Activated T-cell treated with anti-CD3 and anti-CD28 coated beads, Interleukin-2, amount 50 U/mL, for 72 hours (primary cell): ENCODE data around the gene OSBP. TPM values are rescaled to one million over a fixed set of nuclear protein-coding genes. Genes with fewer than 3 reads are reported as not detected.

Experiments
- ATAC-seq, 2 donors: fragments of 150-1000 bp; cut with Tn5 transposase; replicated peaks in 1 of 2; 2 replicates each; pipeline ENCODE4 v1.10.0; 2021; ENCODE audit warnings: moderate library complexity in 2 of 2, mild to moderate bottlenecking in 1 of 2
- DNase-seq, 2 donors: peaks; one replicate each; pipeline ENCODE4 v3.0.0; 2021 to 2022; ENCODE audit warnings: mixed read lengths in 1 of 2
- H3K27ac Mint-ChIP-seq: one replicate; pipeline ENCODE4 v1.8.0; 2022; ENCODE audit warnings: mild to moderate bottlenecking, moderate library complexity, mixed read lengths
- H3K27me3 Mint-ChIP-seq: one replicate; pipeline ENCODE4 v1.8.0; 2022; ENCODE audit warnings: low read depth, mixed read lengths
- H3K36me3 Mint-ChIP-seq, 2 donors: one replicate each; pipeline ENCODE4 v1.8.0; 2022; ENCODE audit warnings: mixed read lengths in 2 of 2, mild to moderate bottlenecking in 1 of 2; ENCODE audit not compliant: insufficient read depth in 2 of 2
- H3K4me1 Mint-ChIP-seq: one replicate; pipeline ENCODE4 v1.8.0; 2022; ENCODE audit warnings: low read depth, mixed read lengths
- H3K4me3 Mint-ChIP-seq, 2 donors: one replicate each; pipeline ENCODE4 v1.8.0; 2022; ENCODE audit warnings: mild to moderate bottlenecking in 2 of 2, mixed read lengths in 2 of 2, moderate library complexity in 2 of 2
- H3K9me3 Mint-ChIP-seq, 2 donors: one replicate each; pipeline ENCODE4 v1.8.0; 2022; ENCODE audit warnings: mixed read lengths in 2 of 2
- total RNA-seq, 2 donors: library from RNA; stranded (reverse); gene quantifications; one replicate each; pipeline ENCODE4 v1.2.3, GENCODE V29; 2022

The OSBP gene
- total RNA-seq, 2 donors from 2014 or later = 61.9 to 67.4 TPM

DNA sequence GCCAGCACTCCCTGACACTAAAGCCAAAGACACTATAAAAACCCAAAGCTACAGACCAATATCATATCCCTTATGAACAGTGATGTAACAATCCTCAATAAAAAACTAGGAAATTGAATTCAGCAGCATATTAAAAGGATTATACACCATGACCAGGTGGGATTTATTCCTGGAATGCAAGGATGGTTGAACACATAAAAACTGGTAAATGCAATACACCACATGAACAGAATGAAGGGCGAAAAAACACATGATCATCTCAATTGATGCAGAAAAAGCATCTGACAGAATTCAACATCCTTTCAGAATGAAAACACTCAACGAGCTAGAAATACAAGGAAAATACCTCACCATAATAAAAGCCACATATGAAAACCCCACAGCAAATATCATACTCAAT lies 31.3 kb downstream of the OSBP start:
- Mint-ChIP-seq H3K27me3 (no peaks in the 10 kb centered on the region), H3K27ac (peak overlapping the region; percentile 9), H3K36me3 (peaks cover 12 to 40% of the 10 kb centered on the region in 2 donors), H3K4me1 (no peaks in the 10 kb centered on the region), H3K9me3 (peaks cover 0 to 6% of the 10 kb centered on the region in 2 donors), H3K4me3 (no peak overlapping the region)
- no peak for ATAC-seq
- DNase-seq = no peak

GRCh38 chr11:59582006-59582405 lies 33.6 kb downstream of the OSBP start:
- no peak overlapping the region for H3K27ac Mint-ChIP-seq
- no peak for DNase-seq
- no peak overlapping the region for H3K4me3 Mint-ChIP-seq
- no peak for ATAC-seq
- peaks cover 12 to 46% of the 10 kb centered on the region in 2 donors for H3K36me3 Mint-ChIP-seq
- H3K27me3 Mint-ChIP-seq = no peaks in the 10 kb centered on the region
- H3K4me1 Mint-ChIP-seq = no peaks in the 10 kb centered on the region
- H3K9me3 Mint-ChIP-seq = peaks cover 0 to 6% of the 10 kb centered on the region in 2 donors

GRCh38 chr11:59578369-59578768 lies 37.2 kb downstream of the OSBP start:
- Mint-ChIP-seq H3K27ac (no peak overlapping the region), H3K9me3 (no peaks in the 10 kb centered on the region), H3K4me3 (no peak overlapping the region), H3K4me1 (no peaks in the 10 kb centered on the region), H3K36me3 (peaks cover 6 to 42% of the 10 kb centered on the region in 2 donors), H3K27me3 (no peaks in the 10 kb centered on the region)
- DNase-seq (no peak), ATAC-seq (no peak)

DNA sequence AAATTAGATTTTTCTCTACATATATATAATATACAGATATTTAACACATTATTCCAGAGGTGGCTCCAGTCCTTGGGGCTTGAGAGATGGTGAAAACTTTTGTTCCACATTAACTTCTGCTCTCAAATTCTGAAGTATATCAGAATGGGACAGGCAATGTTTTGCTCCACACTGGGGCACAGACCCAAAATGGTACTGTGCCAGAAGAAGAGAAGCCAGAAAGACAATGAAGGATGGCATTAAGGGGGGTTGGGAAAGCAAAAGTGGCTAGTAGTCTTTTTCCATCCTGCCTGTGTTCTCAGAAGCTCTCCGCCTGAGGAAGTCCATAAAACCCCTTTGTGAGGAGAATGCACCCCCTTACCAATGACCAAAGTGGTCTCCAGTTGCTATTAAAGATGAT lies 40.1 kb downstream of the OSBP start:
- ATAC-seq = no peak
- Mint-ChIP-seq H3K36me3 (peaks cover 6 to 38% of the 10 kb centered on the region in 2 donors), H3K27ac (no peak overlapping the region), H3K9me3 (no peaks in the 10 kb centered on the region), H3K27me3 (no peaks in the 10 kb centered on the region), H3K4me3 (no peak overlapping the region), H3K4me1 (no peaks in the 10 kb centered on the region)
- DNase-seq = no peak

GRCh38 chr11:59574932-59575502 lies 40.6 kb downstream of the OSBP start:
- ATAC-seq (no peak), DNase-seq (no peak)
- Mint-ChIP-seq H3K4me1 (no peaks in the 10 kb centered on the region), H3K9me3 (no peaks in the 10 kb centered on the region), H3K4me3 (no peak overlapping the region), H3K27ac (peak overlapping the region; percentile 33), H3K27me3 (no peaks in the 10 kb centered on the region), H3K36me3 (peaks cover 6 to 33% of the 10 kb centered on the region in 2 donors)

DNA sequence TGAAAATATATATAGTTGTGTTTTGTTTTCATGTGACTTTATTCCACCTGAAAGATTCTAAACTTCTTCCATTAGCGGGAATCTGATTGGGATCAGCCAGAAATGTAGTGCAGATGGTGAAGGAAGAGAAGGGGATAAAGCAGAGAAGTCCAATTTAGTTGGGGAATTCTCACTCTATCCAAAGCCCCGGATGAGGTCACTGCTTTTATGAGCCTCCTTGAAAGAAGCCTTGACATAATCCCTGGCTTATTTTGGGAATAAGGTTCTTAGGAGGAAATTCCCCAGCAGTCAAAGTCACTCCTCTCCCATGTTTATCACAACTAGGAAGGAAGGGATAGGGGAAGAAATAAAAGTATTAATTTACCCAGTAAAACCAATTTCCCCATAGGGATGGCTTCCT lies 41.1 kb downstream of the OSBP start:
- Mint-ChIP-seq H3K4me1 (no peaks in the 10 kb centered on the region), H3K9me3 (no peaks in the 10 kb centered on the region), H3K36me3 (peaks cover 4 to 28% of the 10 kb centered on the region in 2 donors), H3K27ac (peak overlapping the region; percentile 33), H3K4me3 (no peak overlapping the region), H3K27me3 (no peaks in the 10 kb centered on the region)
- ATAC-seq (no peak), DNase-seq (no peak)

GRCh38 chr11:59573216-59573615 lies 42.4 kb downstream of the OSBP start:
- no peak for ATAC-seq
- Mint-ChIP-seq H3K27me3 (no peaks in the 10 kb centered on the region), H3K4me1 (no peaks in the 10 kb centered on the region), H3K36me3 (peaks cover 2 to 20% of the 10 kb centered on the region in 2 donors), H3K27ac (no peak overlapping the region), H3K4me3 (no peak overlapping the region), H3K9me3 (no peaks in the 10 kb centered on the region)
- DNase-seq = no peak

DNA sequence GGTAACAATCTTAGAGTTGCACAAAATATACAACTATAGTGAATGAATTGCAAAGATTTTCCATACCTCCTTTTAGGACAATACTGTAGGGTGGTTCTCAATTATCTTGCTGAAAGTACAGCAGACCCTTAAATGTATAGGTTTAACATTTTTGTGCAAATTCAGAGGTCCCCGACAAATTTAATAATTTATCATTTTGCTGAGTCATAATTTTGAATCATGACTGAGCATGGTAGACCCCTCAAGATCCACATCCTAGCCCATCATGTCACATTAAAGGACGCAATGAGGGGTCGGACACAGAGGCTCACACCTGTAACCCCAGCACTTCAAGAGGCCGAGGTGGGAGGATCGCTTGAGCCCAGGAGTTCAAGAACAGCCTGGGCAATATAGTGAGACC lies 43.5 kb downstream of the OSBP start:
- peaks cover 2 to 15% of the 10 kb centered on the region in 2 donors for H3K36me3 Mint-ChIP-seq
- H3K27me3 Mint-ChIP-seq = no peaks in the 10 kb centered on the region
- no peak for ATAC-seq

DNA sequence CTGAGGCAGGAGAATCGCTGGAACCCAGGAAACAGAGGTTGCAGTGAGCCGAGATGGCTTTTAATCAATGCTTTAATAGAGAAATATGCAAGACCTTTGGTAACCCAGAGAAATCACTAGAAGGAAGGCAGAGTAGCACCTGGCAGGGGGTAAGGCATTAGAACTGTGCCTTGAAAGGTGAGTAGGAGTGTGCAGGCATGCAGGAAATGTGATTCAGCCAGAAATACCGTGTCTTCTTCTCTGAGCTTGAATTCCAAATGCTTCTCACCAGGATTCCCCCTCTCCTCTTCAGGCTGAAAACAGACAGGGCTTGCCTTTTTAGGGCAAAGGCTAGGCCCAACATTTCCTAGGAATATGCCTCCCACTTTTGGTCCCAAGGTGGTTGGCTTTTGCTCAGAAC lies 53.3 kb downstream of the OSBP start:
- no peak overlapping the region for H3K27ac Mint-ChIP-seq

More for the DNA sequence above, 43.5 kb downstream of the OSBP start:
- no peaks in the 10 kb centered on the region for H3K9me3 Mint-ChIP-seq
- no peaks in the 10 kb centered on the region for H3K4me1 Mint-ChIP-seq
- H3K27ac Mint-ChIP-seq = no peak overlapping the region
- H3K4me3 Mint-ChIP-seq = no peak overlapping the region
- DNase-seq = no peak

GRCh38 chr11:59560702-59561473 lies 54.7 kb downstream of the OSBP start:
- peak; percentile 56 to 61 for ATAC-seq
- peak overlapping the region; percentile 100 for H3K27ac Mint-ChIP-seq
- H3K27me3 Mint-ChIP-seq = no peaks in the 10 kb centered on the region
- H3K4me3 Mint-ChIP-seq = peak overlapping the region; percentile 79 to 90
- no peaks in the 10 kb centered on the region for H3K9me3 Mint-ChIP-seq
- DNase-seq = peak; percentile 82
- H3K36me3 Mint-ChIP-seq = peaks cover 2% of the 10 kb centered on the region in 2 donors
- H3K4me1 Mint-ChIP-seq = peaks cover 69% of the 10 kb centered on the region

More for the DNA sequence above, 53.3 kb downstream of the OSBP start:
- H3K4me1 Mint-ChIP-seq = peaks cover 60% of the 10 kb centered on the region
- no peaks in the 10 kb centered on the region for H3K9me3 Mint-ChIP-seq
- ATAC-seq (no peak), DNase-seq (no peak)
- no peak overlapping the region for H3K4me3 Mint-ChIP-seq
- peaks cover 2% of the 10 kb centered on the region in 2 donors for H3K36me3 Mint-ChIP-seq
- no peaks in the 10 kb centered on the region for H3K27me3 Mint-ChIP-seq

DNA sequence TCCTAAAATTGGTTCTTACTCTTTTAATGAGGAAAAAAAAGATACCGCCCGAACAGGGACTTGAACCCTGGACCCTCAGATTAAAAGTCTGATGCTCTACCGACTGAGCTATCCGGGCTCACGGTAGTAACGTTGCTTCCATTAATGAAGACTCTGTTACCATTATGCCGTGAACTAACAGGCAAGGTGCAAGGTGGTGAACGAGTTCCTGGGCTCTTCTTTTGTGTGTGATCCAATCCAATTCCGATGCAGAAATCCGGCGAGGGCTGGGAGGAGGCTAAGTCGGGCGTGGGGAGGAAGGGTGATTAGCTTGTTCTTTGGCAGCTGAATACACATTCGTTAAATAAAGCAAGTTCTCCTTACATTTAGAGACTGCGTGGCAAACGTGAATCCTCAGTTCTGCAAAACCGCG lies 55.3 kb downstream of the OSBP start:
- H3K4me1 Mint-ChIP-seq = peaks cover 69% of the 10 kb centered on the region
- peak overlapping the region; percentile 79 to 90 for H3K4me3 Mint-ChIP-seq
- H3K36me3 Mint-ChIP-seq = peaks cover 2% of the 10 kb centered on the region in 2 donors
- DNase-seq = peak; percentile 56 to 70
- no peaks in the 10 kb centered on the region for H3K27me3 Mint-ChIP-seq
- peak overlapping the region; percentile 100 for H3K27ac Mint-ChIP-seq
- no peaks in the 10 kb centered on the region for H3K9me3 Mint-ChIP-seq
- ATAC-seq = peak; percentile 43

- peak overlapping the region; percentile 100 for H3K27ac Mint-ChIP-seq
- peak in 1 of 2 donors; percentile 0 for ATAC-seq
- H3K4me3 Mint-ChIP-seq = peak overlapping the region; percentile 79 to 90
- no peaks in the 10 kb centered on the region for H3K27me3 Mint-ChIP-seq
- no peaks in the 10 kb centered on the region for H3K9me3 Mint-ChIP-seq
- H3K36me3 Mint-ChIP-seq = peaks cover 2% of the 10 kb centered on the region in 2 donors
- DNase-seq = no peak
- peaks cover 66% of the 10 kb centered on the region for H3K4me1 Mint-ChIP-seq
Measured at GRCh38 chr11:59559886-59560285, 55.7 kb downstream of the OSBP start.

- Mint-ChIP-seq H3K27me3 (no peaks in the 10 kb centered on the region), H3K27ac (no peak overlapping the region), H3K4me1 (peaks cover 65% of the 10 kb centered on the region), H3K4me3 (peak overlapping the region; percentile 79 to 82), H3K9me3 (no peaks in the 10 kb centered on the region), H3K36me3 (peaks cover 2% of the 10 kb centered on the region in 2 donors)
- ATAC-seq = no peak
- DNase-seq = no peak
Measured at GRCh38 chr11:59558270-59558643, 57.3 kb downstream of the OSBP start.
